Thyroid gland (tissue), 4 donors: ENCODE measurements around the gene LIX1L.

Source experiments
- CTCF ChIP-seq, 6 experiments: fragments of 200-600 bp in 3 of 6; fragments of 450-650 bp in 3 of 6; sonication (generic) in 3 of 6; IDR thresholded peaks; one replicate each; pipeline ENCODE4 v1.5.1; 2016 to 2019; ENCODE audit warnings: antibody characterized with exemption in 6 of 6, mild to moderate bottlenecking in 2 of 6, inconsistent platforms in 1 of 6, moderate library complexity in 1 of 6
- POLR2A ChIP-seq, 2 donors: fragments of 450-650 bp; IDR thresholded peaks; one replicate each; pipeline ENCODE4 v1.6.1; 2017; ENCODE audit warnings: antibody characterized with exemption in 2 of 2, mild to moderate bottlenecking in 2 of 2, moderate library complexity in 1 of 2

- no peak for TF ChIP-seq CTCF (IDR thresholded peaks at IDR 0.05)
- TF ChIP-seq POLR2A (IDR thresholded peaks at IDR 0.05): no peak
Observed at GRCh38 chr1:145917595-145917994, 40.2 kb downstream of the LIX1L start.
